HepG2 (cell line): ENCODE measurements around the gene SLC6A12. TPM values are rescaled to one million over a fixed set of nuclear protein-coding genes. Genes with fewer than 3 reads are reported as not detected.

Source experiments
- EZH2 ChIP-seq: conservative IDR thresholded peaks from 2 replicates; pipeline ENCODE4 v1.6.1; 2012; ENCODE audit warnings: mild to moderate bottlenecking, low read depth, low read length, moderate library complexity
- U2AF2 ChIP-seq: fragments of 200-400 bp; formaldehyde crosslinking; IDR thresholded peaks from 2 replicates; pipeline ENCODE4 v1.6.1; 2017; ENCODE audit warnings: low read depth, mild to moderate bottlenecking, low read length
- XBP1 ChIP-seq: sonication (generic); formaldehyde crosslinking; IDR thresholded peaks from 2 replicates; pipeline ENCODE4 v1.5.0; 2020; ENCODE audit warnings: missing genetic modification reagents
- ZNF589 ChIP-seq: sonication (generic); formaldehyde crosslinking; conservative IDR thresholded peaks from 2 replicates; pipeline ENCODE4 v1.8.0; 2022; ENCODE audit warnings: mild to moderate bottlenecking, moderate library complexity, missing genetic modification reagents
- ZNF816 ChIP-seq: sonication (generic); formaldehyde crosslinking; IDR thresholded peaks from 2 replicates; pipeline ENCODE4 v1.8.0; 2022; ENCODE audit warnings: missing genetic modification reagents, mild to moderate bottlenecking, borderline replicate concordance
- polyA plus RNA-seq, 8 experiments: library from polyadenylated mRNA; depleted of rRNA in 3 of 8; stranded (reverse) in 7 of 8; unstranded in 1 of 8; fragments of >200 nt; fragmentation: Illumina TruSeq in 4 of 8; extraction: Trizol in 4 of 8; gene quantifications; 2 replicates each; pipeline versions ENCODE4 v1.2.1 to v1.2.3, GENCODE V29; 2011 to 2016; ENCODE audit warnings: low read depth in 4 of 8, missing spikeins in 1 of 8, mixed read lengths in 1 of 8; ENCODE audit not compliant: insufficient read depth in 1 of 8
- total RNA-seq, 5 experiments: library from RNA; depleted of rRNA; stranded (reverse); fragments of >200 nt; fragmentation: Illumina TruSeq; extraction: Trizol; gene quantifications; 2 replicates each; pipeline ENCODE4 v1.2.3, GENCODE V29; 2016; ENCODE audit warnings: low read depth in 1 of 5
- TF ChIP-seq, protein P1 (sequence below): sonication (generic); formaldehyde crosslinking; IDR thresholded peaks from 2 replicates; pipeline ENCODE4 v1.4.0; 2020; ENCODE audit warnings: missing genetic modification reagents
- TF ChIP-seq, protein P2 (sequence below): sonication (generic); formaldehyde crosslinking; IDR thresholded peaks from 2 replicates; pipeline ENCODE4 v1.4.0; 2020; ENCODE audit warnings: mild to moderate bottlenecking, missing genetic modification reagents

Gene SLC6A12
- total and polyA plus RNA-seq, 2 of the 13 experiments (the other 11 are each of a cell fraction or from before 2014, with no cell fraction given) = 3.7 to 18.8 TPM

DNA sequence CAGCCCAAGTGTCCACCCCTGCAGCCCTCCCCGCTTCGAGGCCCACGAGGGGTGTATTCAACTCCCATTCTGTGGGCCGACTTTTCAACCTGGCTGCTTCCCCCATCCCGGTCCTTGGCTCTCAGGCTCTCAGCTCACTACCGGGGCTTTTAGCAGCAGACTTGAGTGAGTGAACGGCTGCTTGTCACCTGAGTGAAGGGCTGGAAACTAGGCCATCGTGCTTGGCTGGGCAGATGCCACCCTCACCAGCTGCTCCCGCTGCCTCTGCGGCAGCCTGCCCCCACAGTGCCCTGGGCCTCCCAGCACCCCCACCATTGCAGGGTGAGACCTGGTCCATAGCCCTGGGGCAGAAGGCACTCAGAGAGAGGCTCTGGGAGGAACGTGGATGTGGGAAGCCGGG, 59.9 kb downstream of the SLC6A12 start (continued):
- TF ChIP-seq, protein P1, sequence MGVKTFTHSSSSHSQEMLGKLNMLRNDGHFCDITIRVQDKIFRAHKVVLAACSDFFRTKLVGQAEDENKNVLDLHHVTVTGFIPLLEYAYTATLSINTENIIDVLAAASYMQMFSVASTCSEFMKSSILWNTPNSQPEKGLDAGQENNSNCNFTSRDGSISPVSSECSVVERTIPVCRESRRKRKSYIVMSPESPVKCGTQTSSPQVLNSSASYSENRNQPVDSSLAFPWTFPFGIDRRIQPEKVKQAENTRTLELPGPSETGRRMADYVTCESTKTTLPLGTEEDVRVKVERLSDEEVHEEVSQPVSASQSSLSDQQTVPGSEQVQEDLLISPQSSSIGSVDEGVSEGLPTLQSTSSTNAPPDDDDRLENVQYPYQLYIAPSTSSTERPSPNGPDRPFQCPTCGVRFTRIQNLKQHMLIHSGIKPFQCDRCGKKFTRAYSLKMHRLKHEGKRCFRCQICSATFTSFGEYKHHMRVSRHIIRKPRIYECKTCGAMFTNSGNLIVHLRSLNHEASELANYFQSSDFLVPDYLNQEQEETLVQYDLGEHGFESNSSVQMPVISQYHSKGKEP = no peak
- TF ChIP-seq, protein P2, sequence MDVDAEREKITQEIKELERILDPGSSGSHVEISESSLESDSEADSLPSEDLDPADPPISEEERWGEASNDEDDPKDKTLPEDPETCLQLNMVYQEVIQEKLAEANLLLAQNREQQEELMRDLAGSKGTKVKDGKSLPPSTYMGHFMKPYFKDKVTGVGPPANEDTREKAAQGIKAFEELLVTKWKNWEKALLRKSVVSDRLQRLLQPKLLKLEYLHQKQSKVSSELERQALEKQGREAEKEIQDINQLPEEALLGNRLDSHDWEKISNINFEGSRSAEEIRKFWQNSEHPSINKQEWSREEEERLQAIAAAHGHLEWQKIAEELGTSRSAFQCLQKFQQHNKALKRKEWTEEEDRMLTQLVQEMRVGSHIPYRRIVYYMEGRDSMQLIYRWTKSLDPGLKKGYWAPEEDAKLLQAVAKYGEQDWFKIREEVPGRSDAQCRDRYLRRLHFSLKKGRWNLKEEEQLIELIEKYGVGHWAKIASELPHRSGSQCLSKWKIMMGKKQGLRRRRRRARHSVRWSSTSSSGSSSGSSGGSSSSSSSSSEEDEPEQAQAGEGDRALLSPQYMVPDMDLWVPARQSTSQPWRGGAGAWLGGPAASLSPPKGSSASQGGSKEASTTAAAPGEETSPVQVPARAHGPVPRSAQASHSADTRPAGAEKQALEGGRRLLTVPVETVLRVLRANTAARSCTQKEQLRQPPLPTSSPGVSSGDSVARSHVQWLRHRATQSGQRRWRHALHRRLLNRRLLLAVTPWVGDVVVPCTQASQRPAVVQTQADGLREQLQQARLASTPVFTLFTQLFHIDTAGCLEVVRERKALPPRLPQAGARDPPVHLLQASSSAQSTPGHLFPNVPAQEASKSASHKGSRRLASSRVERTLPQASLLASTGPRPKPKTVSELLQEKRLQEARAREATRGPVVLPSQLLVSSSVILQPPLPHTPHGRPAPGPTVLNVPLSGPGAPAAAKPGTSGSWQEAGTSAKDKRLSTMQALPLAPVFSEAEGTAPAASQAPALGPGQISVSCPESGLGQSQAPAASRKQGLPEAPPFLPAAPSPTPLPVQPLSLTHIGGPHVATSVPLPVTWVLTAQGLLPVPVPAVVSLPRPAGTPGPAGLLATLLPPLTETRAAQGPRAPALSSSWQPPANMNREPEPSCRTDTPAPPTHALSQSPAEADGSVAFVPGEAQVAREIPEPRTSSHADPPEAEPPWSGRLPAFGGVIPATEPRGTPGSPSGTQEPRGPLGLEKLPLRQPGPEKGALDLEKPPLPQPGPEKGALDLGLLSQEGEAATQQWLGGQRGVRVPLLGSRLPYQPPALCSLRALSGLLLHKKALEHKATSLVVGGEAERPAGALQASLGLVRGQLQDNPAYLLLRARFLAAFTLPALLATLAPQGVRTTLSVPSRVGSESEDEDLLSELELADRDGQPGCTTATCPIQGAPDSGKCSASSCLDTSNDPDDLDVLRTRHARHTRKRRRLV (CRISPR knock-in tag) = no peak
- TF ChIP-seq ZNF589 (CRISPR knock-in tag) = no peak
- no peak for TF ChIP-seq ZNF816
- TF ChIP-seq EZH2 = no peak
- no peak for TF ChIP-seq XBP1 (CRISPR knock-in tag)
- no peak for TF ChIP-seq U2AF2
- TF ChIP-seq, all 625 proteins: peak for 0
